Amniotic epithelial cell (primary cell): ENCODE data around the gene DEPP1.

Experiments used
- DNase-seq: peaks from one replicate; pipeline ENCODE4 v3.0.0-alpha.2; 2010; ENCODE audit warnings: low read depth

DEPP1 gene

DNA sequence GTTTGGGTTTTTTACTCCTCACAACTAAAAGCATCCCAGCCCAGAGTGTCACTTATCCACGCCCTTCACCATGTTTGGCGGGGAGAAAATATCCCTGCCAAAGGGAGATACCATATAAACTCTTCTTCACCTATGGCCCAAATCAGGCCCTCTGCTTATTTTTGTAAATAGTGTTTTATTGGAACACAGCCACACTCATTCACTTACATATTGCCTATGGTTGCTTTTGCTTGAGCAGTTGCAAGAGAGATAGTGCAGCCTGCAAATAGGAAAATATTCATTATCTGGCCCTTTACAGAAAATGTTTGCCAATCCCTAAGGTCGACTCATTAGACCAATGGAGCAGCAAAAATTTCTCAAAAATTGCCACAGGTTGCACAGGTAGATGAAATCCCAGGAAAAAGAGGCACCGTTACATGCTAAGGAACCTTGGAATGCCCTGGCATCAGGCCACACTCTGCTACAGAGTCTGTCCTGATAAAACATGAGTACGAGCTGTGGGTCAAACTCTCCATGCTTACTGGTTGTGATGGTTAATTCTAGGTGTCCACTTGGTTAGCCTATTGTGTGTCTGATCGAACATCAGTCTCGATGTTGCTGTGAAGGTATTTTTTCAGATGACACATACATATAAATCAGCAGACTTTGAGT, 26.9 kb downstream of the DEPP1 start:
- DNase-seq = no peak

DNA sequence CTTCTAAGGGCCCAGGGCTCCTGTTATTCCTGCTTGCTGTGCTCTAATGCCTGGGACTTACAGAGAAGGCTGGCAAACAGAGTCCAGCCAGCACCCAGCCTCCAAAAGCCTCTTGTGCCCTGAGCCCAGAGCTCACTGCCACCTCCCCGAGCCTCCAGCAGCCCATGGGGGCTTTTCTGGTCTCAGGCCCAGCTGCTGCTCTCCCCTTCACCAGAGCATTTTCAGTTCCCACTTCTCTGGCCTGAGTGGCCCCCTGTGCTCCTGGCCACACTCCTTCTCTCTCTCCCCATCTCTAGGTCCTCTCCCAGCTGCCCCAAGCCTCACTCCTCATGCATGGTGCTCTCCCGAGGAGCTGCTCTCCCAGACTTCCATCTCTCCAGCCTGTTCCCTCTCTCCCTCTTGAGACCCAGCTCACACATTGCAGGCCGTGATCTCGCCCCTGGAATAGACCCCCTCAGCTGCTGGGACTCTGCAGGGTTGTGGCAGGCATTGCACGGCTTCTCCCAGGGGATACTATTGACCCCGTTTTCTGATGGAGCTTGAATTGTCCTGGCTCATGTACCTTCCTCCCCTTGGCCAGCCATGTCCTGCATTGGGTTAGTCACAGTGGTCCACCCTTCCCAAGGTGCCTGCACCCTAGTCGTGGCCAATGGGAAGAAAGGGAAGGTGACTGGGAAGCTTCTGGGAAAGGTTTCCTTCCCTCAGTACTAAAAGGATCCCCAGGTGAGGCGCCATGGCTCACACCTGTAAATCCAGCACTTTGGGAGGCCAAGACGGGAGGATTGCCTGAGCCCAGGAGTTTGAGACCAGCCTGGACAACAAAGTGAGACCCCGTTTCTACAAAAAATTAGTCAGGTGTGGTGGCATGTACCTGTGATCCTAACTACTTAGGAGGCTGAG, 28.0 kb downstream of the DEPP1 start:
- DNase-seq = no peak

DNA sequence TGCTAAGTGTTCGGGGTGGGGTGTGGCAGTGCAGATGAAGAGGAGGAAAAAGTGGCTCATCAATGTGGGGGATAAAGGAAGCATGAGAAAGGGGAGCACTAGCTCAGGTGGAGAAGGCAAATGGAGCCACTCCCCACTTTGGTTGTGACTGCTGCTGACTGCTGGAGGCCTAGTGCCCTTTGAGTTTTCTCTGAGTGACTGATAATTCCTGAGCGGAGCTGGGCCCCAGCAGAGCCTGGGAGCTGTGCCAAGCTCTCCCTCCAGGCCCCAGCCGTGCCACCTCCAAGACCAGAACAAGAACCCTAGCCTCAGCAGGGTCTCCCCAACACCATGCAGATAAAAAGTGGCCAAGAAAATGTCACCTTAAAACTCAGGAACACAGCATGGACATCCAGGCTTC, 28.7 kb downstream of the DEPP1 start:
- DNase-seq = no peak

DNA sequence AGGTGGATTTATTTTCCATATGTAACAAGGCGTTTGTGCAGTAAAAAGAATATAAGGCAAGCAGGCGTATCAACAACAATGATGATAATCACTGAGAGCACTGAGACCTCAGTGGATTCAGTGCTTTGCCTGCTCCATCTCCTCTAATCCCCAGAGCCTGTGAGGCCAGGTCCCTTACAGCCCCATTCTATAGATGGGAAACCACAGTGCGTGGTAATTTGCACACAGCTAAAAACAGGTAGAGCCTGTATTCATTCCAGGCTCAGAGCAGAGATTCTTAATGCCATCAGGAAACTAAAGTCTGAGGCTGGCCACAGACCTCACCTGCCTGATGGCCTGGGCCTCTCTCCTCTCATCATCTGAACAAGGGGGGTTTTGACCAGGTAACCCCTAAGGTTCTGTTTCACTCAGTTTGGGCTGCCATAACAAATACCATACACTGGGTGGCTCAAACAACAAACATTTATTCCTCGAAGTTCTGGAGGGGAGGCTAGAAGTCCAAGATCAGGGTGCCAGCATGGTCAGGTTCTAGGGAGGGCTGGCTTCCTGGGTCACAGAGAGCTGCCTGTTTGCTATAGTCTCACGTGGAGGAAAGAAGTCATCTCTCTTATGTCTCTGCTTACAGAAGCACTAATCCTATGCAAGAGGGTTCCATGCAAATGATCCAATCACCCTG, 29.3 kb downstream of the DEPP1 start:
- DNase-seq = no peak

DNA sequence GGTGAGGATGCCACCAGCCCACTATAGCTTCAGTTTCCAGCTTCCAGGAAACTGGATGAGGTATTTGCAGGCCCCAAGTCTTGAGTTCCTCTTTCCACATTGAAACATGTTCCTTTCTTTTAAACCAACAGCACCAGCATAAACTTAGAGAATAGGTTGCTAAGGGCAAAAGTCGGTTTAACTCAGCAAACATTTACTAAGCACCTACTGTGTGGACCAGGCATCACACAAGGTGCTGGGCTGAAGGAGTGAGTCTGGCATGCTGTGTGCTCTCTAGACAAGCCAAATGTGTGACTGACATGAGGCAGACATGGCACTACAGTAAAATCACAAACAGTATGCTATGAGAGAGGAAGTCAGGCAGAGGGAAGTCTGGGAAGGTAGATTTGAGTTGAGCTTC, 30.0 kb downstream of the DEPP1 start:
- no peak for DNase-seq

DNA sequence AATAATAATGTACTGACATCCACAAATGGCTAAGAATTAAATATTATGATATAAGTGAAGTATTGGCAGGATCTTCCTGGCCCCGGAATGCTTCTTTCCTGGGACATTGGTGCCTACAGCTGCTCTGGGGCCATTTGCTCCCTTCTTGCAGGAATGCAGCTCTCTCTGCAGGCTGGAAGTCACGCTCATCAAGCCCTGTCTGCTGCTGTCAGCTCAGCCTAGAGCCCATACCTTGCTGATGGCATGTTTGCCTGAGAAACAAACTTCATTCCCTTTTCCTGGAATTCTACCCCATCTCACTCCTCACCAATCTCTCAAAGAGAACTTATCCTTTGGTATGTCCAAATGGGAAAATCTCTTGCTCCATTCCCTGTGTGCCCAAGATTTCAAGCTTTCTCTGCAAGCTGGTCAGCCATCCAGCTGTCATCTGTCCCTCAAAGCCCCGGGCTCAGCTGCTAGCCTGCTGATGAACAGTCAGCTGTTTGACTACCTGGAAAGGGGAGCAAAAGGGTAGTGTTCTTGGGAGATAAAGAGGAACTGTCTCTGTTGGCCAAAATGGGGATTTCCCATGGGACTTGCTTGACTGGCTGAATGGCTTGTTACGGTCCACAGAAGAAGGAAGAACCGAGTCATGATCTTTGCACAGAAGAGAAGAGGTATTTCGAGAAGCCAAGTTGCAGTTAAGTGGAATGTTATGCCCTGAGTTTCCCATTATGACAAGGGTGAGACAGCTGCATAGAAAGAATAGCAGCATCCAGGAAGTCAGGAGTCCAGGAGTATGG, 31.0 kb downstream of the DEPP1 start:
- no peak for DNase-seq

DNA sequence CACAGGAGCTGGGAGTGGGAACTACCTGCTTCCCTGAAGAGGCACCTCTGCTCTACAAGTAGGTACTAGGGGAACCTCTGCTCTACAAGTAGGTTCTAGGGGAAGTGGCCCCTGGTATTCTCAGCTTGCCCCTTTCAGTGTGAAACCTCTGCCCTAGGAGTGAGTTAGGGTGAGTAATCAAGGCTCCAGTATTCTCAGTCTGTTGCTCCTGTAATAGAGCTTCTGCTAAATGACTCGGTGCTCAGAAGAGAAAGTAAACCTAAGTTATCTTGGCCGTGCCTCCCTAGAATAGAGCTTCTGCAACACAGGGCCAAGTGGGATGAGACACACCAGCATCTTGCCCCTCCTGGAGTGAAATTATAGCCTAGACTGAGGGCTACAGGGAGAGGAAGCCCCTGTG, 32.4 kb downstream of the DEPP1 start:
- peak; percentile 61 for DNase-seq

DNA sequence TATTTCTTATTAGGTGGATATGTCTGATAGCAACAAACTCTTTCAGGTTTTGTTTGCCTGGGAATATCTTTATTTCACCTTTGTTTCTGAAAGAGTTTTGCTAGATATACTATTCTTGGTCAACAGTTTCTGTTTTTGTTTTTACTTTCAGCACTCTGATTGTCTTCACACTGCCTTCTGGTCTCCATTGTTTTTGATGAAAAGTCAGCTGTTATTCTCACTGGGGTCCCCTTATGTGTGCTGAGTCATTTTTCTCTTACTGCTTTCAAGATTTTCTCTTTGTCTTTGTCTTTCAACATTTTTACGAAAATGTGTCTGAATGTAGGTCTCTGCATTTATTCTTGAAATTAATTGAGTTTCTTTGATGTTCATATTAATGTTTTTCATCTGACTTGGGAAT, 34.3 kb downstream of the DEPP1 start:
- DNase-seq = no peak

DNA sequence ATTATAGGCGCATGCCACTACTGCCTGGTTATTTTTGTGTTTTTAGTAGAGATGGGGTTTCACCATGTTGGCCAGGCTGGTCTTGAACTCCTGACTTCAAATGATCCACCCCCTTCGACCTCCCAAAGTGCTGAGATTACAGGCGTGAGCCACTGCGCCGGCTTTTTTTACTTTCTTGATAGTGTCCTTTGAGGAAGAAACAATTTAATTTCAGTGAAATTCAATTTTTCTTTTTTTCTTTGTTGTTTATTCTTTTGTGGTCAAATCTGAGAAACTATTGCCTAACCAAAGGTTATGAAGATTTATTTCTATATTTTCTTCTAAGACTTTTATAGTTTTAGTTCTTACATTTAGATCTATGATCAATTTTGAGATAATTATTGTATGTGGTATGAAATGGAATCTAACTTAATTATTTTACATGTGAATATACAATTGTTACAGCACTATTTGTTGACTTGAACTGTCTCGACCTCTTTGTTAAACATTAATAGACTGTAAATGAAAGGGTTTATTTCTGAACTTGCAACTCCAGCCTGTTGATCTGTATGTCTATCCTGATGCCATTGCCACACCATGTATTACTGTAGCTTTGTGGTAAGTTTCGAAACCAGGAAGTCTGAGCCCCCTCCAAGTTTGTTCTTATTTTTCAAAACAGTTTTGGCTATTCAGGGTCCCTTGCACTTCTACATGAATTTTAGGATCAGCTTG, 38.8 kb downstream of the DEPP1 start:
- DNase-seq = peak; percentile 69

DNA sequence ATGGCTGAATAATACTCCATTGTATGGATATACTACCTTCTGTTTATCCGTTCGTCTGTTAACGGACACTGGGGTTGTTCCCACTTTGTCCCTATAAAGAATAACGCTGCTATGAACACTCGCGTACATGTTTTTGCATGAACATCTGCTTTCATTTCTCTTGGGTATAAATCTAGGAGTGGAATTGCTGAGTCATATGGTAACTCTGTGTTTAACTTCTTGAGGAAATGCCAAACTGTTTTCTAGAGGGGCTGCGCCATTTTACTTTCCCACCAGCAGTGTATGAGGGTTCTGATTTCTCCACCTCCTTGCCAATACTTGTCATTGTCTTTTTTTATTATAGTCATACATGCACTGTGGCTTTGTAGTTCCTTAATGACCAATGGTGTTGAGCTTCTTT, 39.7 kb downstream of the DEPP1 start:
- DNase-seq = no peak

DNA sequence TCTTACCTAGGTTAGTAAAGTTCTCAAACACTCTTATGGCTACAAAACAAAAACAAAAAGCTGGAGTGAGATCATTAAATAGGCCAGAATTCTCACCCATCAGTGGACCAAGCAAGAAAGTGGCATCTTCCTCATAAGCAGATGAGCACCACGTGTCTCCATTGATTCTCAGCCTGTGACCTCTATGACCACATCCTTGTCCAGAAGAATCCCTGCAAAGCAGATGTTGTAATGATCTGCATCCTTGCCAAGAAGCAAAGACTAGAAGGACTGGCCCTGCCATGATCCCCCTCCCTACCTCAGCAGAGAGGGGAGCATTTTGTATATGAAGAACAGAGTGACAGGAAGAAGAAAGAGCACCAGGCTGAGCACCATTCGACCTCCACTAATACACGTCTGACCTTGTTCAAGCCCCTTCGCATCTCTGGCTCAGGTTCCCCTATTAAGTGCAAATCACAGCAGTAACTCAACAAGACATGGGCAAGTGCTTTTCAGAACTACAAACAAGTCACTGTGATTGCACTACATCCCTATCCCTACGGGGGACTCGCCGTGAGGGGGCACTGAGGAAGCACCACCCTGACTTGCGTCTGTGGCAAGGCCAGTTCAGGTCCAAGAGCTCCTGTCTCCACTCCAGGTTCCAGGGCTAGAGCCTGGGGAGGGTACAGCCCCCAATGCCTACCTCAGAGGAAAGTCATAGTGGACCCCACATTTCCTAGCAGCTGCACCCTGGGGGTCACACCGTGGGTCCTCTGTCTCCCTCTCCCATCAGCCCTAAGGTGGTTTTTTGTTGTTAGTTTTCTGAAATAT, 41.2 kb downstream of the DEPP1 start:
- peak; percentile 63 for DNase-seq

DNA sequence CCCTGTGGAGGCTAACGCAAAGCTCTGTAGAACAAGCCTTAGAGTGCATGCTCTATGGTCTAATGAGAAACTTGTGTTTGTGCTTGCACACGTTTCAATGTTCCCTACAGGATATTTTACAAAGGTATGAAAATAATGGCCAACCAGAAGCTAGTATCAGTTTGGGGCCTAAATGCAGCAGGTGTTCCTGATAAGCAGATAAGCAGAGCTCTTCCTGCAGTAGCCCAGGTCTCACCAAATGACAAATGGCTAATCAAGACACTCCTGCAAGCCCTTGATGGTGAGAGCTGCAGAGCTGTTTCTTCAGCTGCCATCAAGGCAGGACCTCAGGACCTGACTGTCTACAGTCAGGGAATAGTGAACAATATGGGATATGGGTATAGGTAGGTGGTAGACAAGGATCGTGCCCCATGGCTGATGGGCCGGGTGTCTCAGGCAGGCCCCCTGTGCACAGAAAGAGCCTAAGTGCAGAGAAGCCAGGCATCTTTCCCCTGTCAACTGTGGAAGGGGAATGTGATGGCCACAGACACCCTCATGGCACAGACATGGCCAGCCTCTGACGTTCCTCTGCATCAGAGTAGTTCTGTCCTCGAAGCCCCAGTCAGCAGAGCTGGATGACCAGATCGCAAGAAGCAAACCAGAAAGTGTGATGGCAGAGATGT, 42.2 kb downstream of the DEPP1 start:
- no peak for DNase-seq

DNA sequence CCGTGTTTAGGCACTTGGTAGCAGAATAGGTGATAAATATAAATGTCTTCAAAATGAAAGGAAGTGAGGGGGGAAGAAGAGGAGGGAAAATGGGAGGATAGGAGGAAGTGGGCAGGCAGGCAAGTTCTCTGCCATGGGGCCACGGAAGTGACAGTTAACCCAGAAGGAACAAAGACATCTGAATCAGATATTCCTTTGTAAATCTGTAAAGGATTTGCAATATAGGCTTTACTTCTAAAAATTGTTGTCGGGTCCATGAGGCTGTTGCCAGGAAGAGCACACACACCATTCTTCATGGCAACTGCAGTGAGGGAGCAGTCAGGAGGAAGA, 42.7 kb downstream of the DEPP1 start:
- no peak for DNase-seq

DNA sequence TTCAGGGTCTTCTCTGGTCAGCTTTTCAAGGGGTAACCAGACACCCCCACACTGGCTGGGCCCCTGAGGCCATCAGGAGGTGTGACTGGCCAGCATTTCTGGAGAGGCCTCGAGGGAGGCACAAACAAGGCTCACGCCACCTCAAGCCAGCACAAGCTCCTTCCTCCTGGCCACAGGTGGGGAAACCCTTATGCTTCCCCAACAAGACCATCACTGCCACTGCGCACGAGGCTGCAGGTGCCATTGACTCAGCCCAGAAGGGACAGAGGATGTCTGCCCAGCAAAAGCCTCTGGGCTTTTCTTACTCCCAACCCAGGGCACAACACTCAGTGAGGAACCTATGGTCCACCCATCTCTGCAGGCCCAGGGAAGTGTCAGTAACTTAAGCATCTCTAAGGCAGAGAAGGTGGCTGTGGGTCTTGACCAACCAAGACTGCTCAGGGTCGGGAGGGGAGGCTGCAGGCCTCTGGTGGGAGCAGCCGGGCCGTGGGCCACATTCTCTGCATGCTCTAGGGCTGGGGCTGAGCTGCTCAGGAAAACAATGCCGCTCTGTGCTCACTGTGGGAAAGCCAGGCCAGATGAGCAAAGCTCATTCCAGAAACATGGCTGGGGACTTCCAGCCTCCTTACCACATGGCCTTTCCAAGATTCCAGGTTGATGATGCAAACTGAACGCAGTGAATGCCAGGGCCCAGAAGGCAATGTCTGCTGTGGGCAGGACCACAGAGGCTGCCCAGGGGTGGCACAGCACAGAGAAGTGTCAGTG, 43.2 kb downstream of the DEPP1 start:
- DNase-seq = peak; percentile 92

DNA sequence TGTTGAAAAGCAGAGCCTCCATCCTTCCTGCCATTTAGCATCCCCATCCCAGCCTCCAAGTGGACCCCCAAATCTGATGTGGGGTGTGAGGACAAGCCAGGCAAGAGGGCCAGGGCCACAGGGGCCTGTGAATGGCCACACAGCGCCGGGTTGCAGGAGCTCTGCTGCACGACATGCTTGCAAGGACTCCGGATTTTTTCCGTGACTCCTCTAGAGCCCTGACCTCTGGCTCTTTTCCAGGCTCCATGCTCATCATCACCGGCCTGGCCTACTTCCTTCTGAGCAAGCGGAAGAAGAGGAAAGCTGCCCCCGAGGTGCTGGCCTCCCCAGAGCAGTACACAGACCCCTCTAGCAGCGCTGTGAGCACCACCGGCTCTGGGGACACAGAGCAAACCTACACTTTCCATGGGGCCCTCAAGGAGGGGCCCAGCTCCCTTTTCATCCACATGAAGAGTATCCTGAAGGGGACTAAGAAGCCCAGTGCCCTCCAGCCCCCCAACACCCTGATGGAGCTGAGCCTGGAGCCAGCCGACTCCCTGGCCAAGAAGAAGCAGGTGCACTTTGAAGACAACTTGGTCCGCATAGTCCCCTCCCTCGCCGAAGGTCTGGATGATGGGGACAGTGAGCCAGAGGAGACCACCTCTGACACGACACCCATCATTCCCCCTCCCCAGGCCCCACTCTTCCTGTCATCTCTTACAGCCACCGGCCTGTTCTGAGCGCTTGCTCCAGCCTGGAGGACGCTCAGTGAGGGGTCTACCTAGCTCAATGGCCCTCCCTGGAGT, 44.0 kb downstream of the DEPP1 start:
- no peak for DNase-seq

DNA sequence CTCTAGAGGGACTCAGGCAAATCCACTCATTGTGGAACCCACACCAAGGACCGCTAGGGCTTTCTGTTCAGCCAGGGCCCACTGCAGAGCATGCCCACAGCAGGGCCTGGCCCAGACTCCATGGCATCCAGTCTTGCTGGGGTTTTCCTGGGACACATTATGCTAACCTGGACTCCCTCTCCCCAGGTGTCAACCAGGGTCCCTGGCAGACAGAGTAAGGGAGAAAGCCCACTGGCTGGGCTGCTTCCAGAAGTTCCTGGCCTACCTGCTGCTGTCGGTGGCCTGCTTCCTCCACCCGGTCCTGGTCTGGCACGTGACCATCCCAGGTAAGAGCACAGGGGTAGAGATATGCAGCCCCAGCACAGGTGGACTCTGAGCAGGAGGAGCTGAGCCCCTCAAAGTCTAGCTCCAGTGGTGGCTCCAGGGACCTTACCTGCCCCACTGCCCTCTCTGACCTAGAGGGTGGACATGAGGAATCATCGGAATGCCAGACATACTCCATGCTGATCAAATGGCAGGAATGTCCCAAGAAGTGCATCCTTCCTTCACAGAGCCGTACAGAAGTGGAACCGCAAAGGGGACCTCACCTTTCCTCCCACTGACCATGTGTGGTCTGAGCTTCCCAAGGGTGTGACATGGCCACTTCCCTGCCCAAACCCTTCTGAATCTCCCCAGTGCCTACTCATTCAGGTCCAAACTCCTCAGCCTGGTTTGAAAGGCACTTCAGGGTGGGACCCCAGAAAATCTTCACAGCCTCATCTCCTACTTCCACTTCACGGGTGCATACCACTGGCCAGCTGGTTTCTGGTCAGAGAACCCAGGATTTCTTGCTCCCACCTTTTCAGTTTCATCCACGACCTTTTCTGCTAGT, 44.9 kb downstream of the DEPP1 start:
- no peak for DNase-seq

DNA sequence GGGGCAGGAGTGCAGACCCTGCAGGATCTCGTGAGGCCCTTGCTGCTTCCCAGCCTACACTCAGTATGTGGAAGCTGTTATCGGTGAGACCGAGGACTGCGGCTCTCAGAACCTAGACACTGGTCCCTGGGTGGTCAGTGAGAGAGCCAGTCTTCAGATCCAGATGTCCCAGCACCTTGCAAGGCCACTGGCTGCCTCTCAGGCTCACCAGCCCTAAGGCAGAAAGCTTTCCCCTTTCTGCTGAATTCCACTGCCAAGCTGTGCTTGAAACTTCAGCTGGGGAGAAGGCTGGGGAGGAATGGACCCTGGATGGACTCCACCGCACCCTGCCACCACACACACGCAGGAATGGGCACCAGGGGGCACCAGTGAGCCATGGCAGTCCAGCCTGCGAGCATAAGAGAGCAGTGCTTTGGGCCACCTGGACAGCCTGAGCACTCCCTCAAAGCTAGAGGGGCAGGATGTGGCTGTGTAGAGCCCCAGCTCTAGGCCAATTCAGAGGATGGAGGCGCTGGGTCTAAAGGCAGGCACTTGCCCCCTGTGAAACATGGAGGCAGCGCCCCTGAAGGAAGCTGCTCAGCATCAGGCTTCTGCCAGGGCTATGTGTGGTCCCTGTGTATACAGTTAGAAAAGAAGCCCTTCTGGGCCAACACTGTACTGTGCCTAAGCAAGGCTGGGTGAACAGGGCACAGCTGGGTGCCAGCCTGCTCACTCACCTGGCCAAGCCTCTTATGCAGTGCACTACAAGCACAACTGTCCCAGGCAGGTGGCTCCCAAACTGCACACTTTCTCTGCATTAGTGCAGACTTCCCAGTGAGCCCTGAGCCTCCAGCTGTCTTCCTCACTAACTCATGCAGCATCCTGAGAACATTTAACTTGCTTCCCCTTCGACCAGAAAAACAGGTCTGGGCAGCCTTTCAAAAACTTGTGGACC, 45.8 kb downstream of the DEPP1 start:
- peak; percentile 63 for DNase-seq
